CD4-positive, alpha-beta memory T cell (primary cell): Measurements from ENCODE around the gene EIF4E1B. TPM values are rescaled to one million over a fixed set of nuclear protein-coding genes. Genes with fewer than 3 reads are reported as not detected.
A peak's percentile ranks its signal among the peaks of the same experiment; 100 is the strongest.
"Not testable (repeated sequence)": the region's sequence is repeated elsewhere in the genome, so short reads cannot be mapped to it uniquely, and the experiment has no call there.

Source experiments
- CTCF ChIA-PET: fragments of 350-600 bp; sonication (Branson Sonifier 250); formaldehyde crosslinking; loops from one replicate; lab custom pipeline; 2021; ENCODE audit warnings: inconsistent platforms; ENCODE audit not compliant: partially characterized antibody; lab: Charles Lee
- POLR2A ChIA-PET: fragments of 350-600 bp; sonication (Branson Sonifier 250); formaldehyde crosslinking; loops from one replicate; lab custom pipeline; 2021; ENCODE audit not compliant: partially characterized antibody; lab: Charles Lee
- DNase-seq, 5 donors: peaks; one replicate each; pipeline versions ENCODE4 v3.0.0 to v3.0.0-alpha.2; 2020 to 2022; ENCODE audit warnings: mixed read lengths in 1 of 5
- H3K27ac ChIP-seq: one replicate; pipeline ENCODE4 v1.7.0; 2013; ENCODE audit warnings: low read depth, low read length
- H3K27me3 ChIP-seq: 2 replicates; pipeline ENCODE4 v1.7.0; 2013; ENCODE audit warnings: mild to moderate bottlenecking, low read length, moderate library complexity; ENCODE audit not compliant: insufficient read depth
- H3K36me3 ChIP-seq: 2 replicates; pipeline ENCODE4 v1.7.0; 2013; ENCODE audit warnings: mild to moderate bottlenecking, low read length, moderate library complexity; ENCODE audit not compliant: insufficient read depth
- H3K4me1 ChIP-seq: 2 replicates; pipeline ENCODE4 v1.7.0; 2013; ENCODE audit warnings: mild to moderate bottlenecking, low read length, moderate library complexity; ENCODE audit not compliant: insufficient read depth
- H3K4me3 ChIP-seq, 2 donors: one replicate each; pipeline ENCODE4 v1.7.0; 2013; ENCODE audit warnings: low read length in 2 of 2, mild to moderate bottlenecking in 1 of 2
- H3K9me3 ChIP-seq, 2 donors: one replicate each; pipeline ENCODE4 v1.7.0; 2013; ENCODE audit warnings: low read length in 2 of 2, control low read depth in 1 of 2; ENCODE audit not compliant: control insufficient read depth in 1 of 2
- H3K27ac Mint-ChIP-seq, 7 donors: one replicate each; pipeline ENCODE4 v1.8.0; 2020 to 2021; ENCODE audit warnings: mixed read lengths in 7 of 7, mild to moderate bottlenecking in 6 of 7, inconsistent platforms in 3 of 7, moderate library complexity in 3 of 7
- H3K27me3 Mint-ChIP-seq, 2 donors: one replicate each; pipeline ENCODE4 v1.8.0; 2020 to 2021; ENCODE audit warnings: mixed read lengths in 2 of 2
- H3K36me3 Mint-ChIP-seq, 2 donors: one replicate each; pipeline ENCODE4 v1.8.0; 2020 to 2021; ENCODE audit warnings: mixed read lengths in 2 of 2, inconsistent platforms in 1 of 2, mild to moderate bottlenecking in 1 of 2
- H3K4me1 Mint-ChIP-seq, 4 donors: one replicate each; pipeline ENCODE4 v1.8.0; 2020 to 2021; ENCODE audit warnings: mixed read lengths in 4 of 4, mild to moderate bottlenecking in 1 of 4
- H3K4me3 Mint-ChIP-seq, 8 donors: one replicate each; pipeline ENCODE4 v1.8.0; 2020 to 2021; ENCODE audit warnings: mixed read lengths in 8 of 8, mild to moderate bottlenecking in 7 of 8, moderate library complexity in 6 of 8, inconsistent platforms in 3 of 8
- H3K9me3 Mint-ChIP-seq, 8 donors: one replicate each; pipeline ENCODE4 v1.8.0; 2020 to 2021; ENCODE audit warnings: mixed read lengths in 8 of 8, mild to moderate bottlenecking in 5 of 8, inconsistent platforms in 3 of 8, moderate library complexity in 1 of 8
- intact Hi-C: fragments of 100-400 bp; cut with micrococcal nuclease; formaldehyde crosslinking; loops from one replicate; pipeline ENCODE4 v1.15.1; 2023
- polyA plus RNA-seq, 2 donors: library from polyadenylated mRNA; unstranded; fragments of 300-500 nt; fragmentation: Illumina TruSeq; gene quantifications; one replicate each; pipeline ENCODE4 v1.2.3, GENCODE V29; 2021
- total RNA-seq, 2 experiments: library from RNA; stranded (reverse); gene quantifications; one replicate each; pipeline ENCODE4 v1.2.3, GENCODE V29; 2021

The EIF4E1B gene
- total and polyA plus RNA-seq, 4 experiments from 2014 or later, result not detected

- CTCF ChIA-PET, result interaction anchor here (0.9 to 2.3 kb wide), 9 partner anchors 12 to 866 kb away, joined by 3 to 18 read pairs (median 5); partner anchors contain the start of genes CLTB and TSPAN17
- H3K27me3 ChIP-seq, result no peaks in the 10 kb centered on the region
- no peaks in the 10 kb centered on the region for H3K27me3 Mint-ChIP-seq
- H3K9me3 Mint-ChIP-seq, result no peaks in the 10 kb centered on the region
- H3K9me3 ChIP-seq, result no peaks in the 10 kb centered on the region
- POLR2A ChIA-PET, result interaction anchor here (1.1 to 1.8 kb wide), 4 partner anchors 52 to 180 kb away, joined by 3 to 13 read pairs (median 6); partner anchors contain the start of gene CLTB
- no peaks in the 10 kb centered on the region for H3K36me3 Mint-ChIP-seq
- no peaks in the 10 kb centered on the region for H3K36me3 ChIP-seq
- H3K4me3 Mint-ChIP-seq, result peak overlapping the region; percentile 78 to 89 (median 82)
- intact Hi-C loops, result loop anchor here (1.0 to 2.0 kb wide), 3 partner anchors 51 to 866 kb away; partner anchors contain the start of genes RNF44 and TSPAN17
- H3K4me3 ChIP-seq, result peak overlapping the region in 1 of 2 donors; percentile 37
- peaks cover 0 to 9% (median 6%) of the 10 kb centered on the region in 4 donors for H3K4me1 Mint-ChIP-seq
- no peak overlapping the region for H3K27ac ChIP-seq
- no peak for DNase-seq
- peak overlapping the region in 4 of 7 donors; percentile 17 to 77 (median 60) for H3K27ac Mint-ChIP-seq
- peaks cover 6% of the 10 kb centered on the region for H3K4me1 ChIP-seq
Measured at GRCh38 chr5:176596069-176596644, 34.3 kb upstream of the EIF4E1B start.

DNA sequence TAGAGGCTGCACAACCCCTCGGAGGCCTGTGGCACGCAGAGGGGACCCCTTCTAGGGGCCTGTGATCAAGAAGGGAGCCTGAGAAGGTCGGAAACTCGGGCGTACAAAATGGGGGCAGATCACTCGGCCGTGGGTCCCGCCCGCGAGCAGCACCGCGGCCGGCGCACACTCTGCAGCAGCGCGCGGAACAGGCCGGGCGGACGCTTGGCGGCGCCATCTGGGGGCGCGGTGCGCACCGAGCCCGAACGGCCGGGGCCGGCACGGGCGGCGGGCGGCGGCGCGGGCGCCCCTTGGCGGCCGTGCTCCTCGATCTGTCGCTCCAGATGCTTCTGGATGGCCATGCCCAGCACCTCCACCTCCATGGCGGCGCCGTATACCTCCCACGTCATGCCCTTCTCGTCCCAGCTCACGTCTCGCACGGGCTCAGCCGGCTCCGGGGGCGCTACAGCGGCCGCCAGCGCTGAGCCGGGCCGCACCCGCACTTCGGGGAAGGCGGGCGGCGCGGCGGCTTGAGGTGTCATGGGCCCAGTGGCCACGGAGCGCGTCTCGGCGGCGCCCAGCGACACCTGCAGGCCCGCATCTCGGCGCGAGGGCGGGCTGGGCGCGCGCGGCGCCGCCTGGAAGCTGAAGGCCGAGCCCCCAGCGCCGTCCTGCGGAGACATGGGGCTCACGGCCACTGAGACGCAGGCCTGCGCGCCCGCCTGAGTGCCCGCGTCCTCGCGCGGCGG lies 33.6 kb upstream of the EIF4E1B start:
- Mint-ChIP-seq H3K27ac (peak overlapping the region in 2 of 7 donors; percentile 75 to 77), H3K4me1 (peaks cover 0 to 9% (median 6%) of the 10 kb centered on the region in 4 donors), H3K4me3 (peak overlapping the region; percentile 78 to 89 (median 82)), H3K36me3 (no peaks in the 10 kb centered on the region), H3K27me3 (no peaks in the 10 kb centered on the region), H3K9me3 (no peaks in the 10 kb centered on the region)
- ChIA-PET POLR2A (interaction anchor here (1.1 to 1.8 kb wide), 4 partner anchors 53 to 181 kb away, joined by 3 to 13 read pairs (median 6); partner anchors contain the start of gene CLTB), CTCF (interaction anchor here (0.9 to 2.3 kb wide), 10 partner anchors 10 to 867 kb away, joined by 3 to 18 read pairs (median 5); partner anchors contain the start of genes CLTB and TSPAN17)
- Histone ChIP-seq H3K4me3 (peak overlapping the region in 1 of 2 donors; percentile 37), H3K36me3 (no peaks in the 10 kb centered on the region), H3K27me3 (no peaks in the 10 kb centered on the region), H3K9me3 (no peaks in the 10 kb centered on the region), H3K4me1 (peaks cover 6% of the 10 kb centered on the region), H3K27ac (no peak overlapping the region)
- peak; percentile 66 to 75 (median 73) for DNase-seq
- intact Hi-C loops, result loop anchor here (1.0 to 2.0 kb wide), 5 partner anchors 23 to 867 kb away; partner anchors contain the start of genes CLTB, RNF44 and TSPAN17

- DNase-seq, result no peak
- H3K4me3 Mint-ChIP-seq, result peak overlapping the region in 7 of 8 donors; percentile 4 to 74 (median 43)
- no peaks in the 10 kb centered on the region for H3K36me3 Mint-ChIP-seq
- no peak overlapping the region for H3K4me3 ChIP-seq
- no peak overlapping the region for H3K27ac Mint-ChIP-seq
- ChIA-PET CTCF (interaction anchor here (1.0 to 2.3 kb wide), 5 partner anchors 9 to 868 kb away, joined by 3 to 18 read pairs (median 4); partner anchors contain the start of gene CLTB), POLR2A (interaction anchor here (1.2 to 1.8 kb wide), 2 partner anchors 58 to 182 kb away, joined by 3 to 13 read pairs; partner anchors contain the start of gene CLTB)
- H3K4me1 ChIP-seq, result peaks cover 6% of the 10 kb centered on the region
- no peaks in the 10 kb centered on the region for H3K27me3 ChIP-seq
- peaks cover 0 to 9% (median 6%) of the 10 kb centered on the region in 4 donors for H3K4me1 Mint-ChIP-seq
- H3K9me3 ChIP-seq, result no peaks in the 10 kb centered on the region
- H3K36me3 ChIP-seq, result no peaks in the 10 kb centered on the region
- no peaks in the 10 kb centered on the region for H3K27me3 Mint-ChIP-seq
- intact Hi-C loops, result loop anchor here (1.0 to 2.0 kb wide), 4 partner anchors 23 to 181 kb away; partner anchors contain the start of genes CLTB, RNF44 and TSPAN17
- no peak overlapping the region for H3K27ac ChIP-seq
- peaks cover 0 to 1% (median 0%) of the 10 kb centered on the region in 8 donors for H3K9me3 Mint-ChIP-seq
Measured at GRCh38 chr5:176597417-176598389, 32.8 kb upstream of the EIF4E1B start.

- H3K4me1 Mint-ChIP-seq, POLR2A ChIA-PET, CTCF ChIA-PET, intact Hi-C loops, H3K27me3 Mint-ChIP-seq, H3K9me3 Mint-ChIP-seq, H3K27me3 ChIP-seq, H3K4me1 ChIP-seq, H3K4me3 ChIP-seq, H3K9me3 ChIP-seq, H3K27ac Mint-ChIP-seq, H3K36me3 Mint-ChIP-seq, H3K36me3 ChIP-seq, DNase-seq, H3K27ac ChIP-seq: not testable (repeated sequence)
- peak overlapping the region in 1 of 8 donors; percentile 37 for H3K4me3 Mint-ChIP-seq
Measured at GRCh38 chr5:176599749-176600430, 30.6 kb upstream of the EIF4E1B start.

DNA sequence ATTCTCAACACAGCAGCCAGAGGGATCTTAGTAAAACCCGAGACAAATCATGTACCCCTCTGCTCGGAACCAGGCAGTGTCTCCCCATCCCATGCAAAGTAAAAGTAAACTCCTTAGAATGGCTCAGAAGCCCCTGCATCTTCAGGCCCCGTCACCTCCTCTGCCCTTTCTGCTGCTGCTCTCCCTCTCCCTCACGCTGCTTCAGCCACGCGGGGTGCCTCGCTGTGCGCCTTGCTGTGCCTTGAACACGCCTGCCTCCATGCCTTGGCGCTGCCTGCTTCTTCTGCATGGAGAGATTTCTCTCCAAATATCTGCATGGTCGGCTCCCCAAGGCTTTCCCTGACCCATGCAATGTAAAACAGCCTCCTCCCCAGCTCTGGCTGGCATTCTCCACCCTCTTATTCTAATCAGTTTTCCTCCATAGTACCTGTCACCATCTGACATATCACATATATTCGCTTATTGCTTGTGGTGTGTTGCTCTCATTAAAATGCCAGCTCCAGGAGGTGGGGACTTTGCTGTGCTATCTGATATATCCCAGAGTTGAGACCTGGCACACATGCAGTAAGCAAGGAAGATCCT lies 28.5 kb upstream of the EIF4E1B start:
- H3K4me1 ChIP-seq, result no peaks in the 10 kb centered on the region
- Mint-ChIP-seq H3K27ac (no peak overlapping the region), H3K36me3 (no peaks in the 10 kb centered on the region), H3K27me3 (no peaks in the 10 kb centered on the region), H3K4me3 (no peak overlapping the region), H3K9me3 (peaks cover 0 to 3% (median 0%) of the 10 kb centered on the region in 8 donors), H3K4me1 (no peaks in the 10 kb centered on the region)
- intact Hi-C loops, result no loop called here
- H3K27ac ChIP-seq, result no peak overlapping the region
- H3K36me3 ChIP-seq, result no peaks in the 10 kb centered on the region
- DNase-seq, result no peak
- no peak overlapping the region for H3K4me3 ChIP-seq
- no peaks in the 10 kb centered on the region for H3K9me3 ChIP-seq
- H3K27me3 ChIP-seq, result no peaks in the 10 kb centered on the region
- ChIA-PET CTCF (interaction anchor here (0.9 to 1.1 kb wide), 2 partner anchors 26 to 28 kb away, joined by 3 to 4 read pairs; no protein-coding TSS in a partner anchor), POLR2A (no interaction called here)

GRCh38 chr5:176603091-176603490 lies 27.4 kb upstream of the EIF4E1B start:
- no peaks in the 10 kb centered on the region for H3K36me3 ChIP-seq
- Mint-ChIP-seq H3K27ac (no peak overlapping the region), H3K9me3 (peaks cover 0 to 3% (median 0%) of the 10 kb centered on the region in 8 donors), H3K27me3 (no peaks in the 10 kb centered on the region), H3K4me1 (no peaks in the 10 kb centered on the region), H3K36me3 (no peaks in the 10 kb centered on the region), H3K4me3 (no peak overlapping the region)
- intact Hi-C loops, result no loop called here
- no peaks in the 10 kb centered on the region for H3K27me3 ChIP-seq
- CTCF ChIA-PET, result interaction anchor here (1.1 kb wide), 1 partner anchor 27 kb away, joined by 4 read pairs; no protein-coding TSS in a partner anchor
- POLR2A ChIA-PET, result no interaction called here
- no peak overlapping the region for H3K27ac ChIP-seq
- no peak for DNase-seq
- no peaks in the 10 kb centered on the region for H3K4me1 ChIP-seq
- H3K4me3 ChIP-seq, result no peak overlapping the region
- no peaks in the 10 kb centered on the region for H3K9me3 ChIP-seq
